IPS-15b (cell line): ENCODE data around the gene AUTS2.

Source experiments
- H3K27me3 ChIP-seq: one replicate; pipeline ENCODE4 v1.6.1; 2013; ENCODE audit warnings: low read length; ENCODE audit not compliant: control insufficient read depth, insufficient read depth
- H3K36me3 ChIP-seq: one replicate; pipeline ENCODE4 v1.6.1; 2013; ENCODE audit warnings: low read length; ENCODE audit not compliant: control insufficient read depth, insufficient read depth
- H3K4me1 ChIP-seq: one replicate; pipeline ENCODE4 v1.6.1; 2013; ENCODE audit warnings: mild to moderate bottlenecking, low read length; ENCODE audit not compliant: control insufficient read depth, insufficient read depth
- H3K4me3 ChIP-seq: one replicate; pipeline ENCODE4 v1.5.1; 2013; ENCODE audit warnings: low read depth, low read length
- H3K9ac ChIP-seq: one replicate; pipeline ENCODE4 v1.6.1; 2013; ENCODE audit warnings: low read depth, mild to moderate bottlenecking, low read length
- H3K9me3 ChIP-seq: one replicate; pipeline ENCODE4 v1.6.1; 2013; ENCODE audit warnings: mild to moderate bottlenecking, low read length; ENCODE audit not compliant: control insufficient read depth, insufficient read depth

AUTS2 gene

DNA sequence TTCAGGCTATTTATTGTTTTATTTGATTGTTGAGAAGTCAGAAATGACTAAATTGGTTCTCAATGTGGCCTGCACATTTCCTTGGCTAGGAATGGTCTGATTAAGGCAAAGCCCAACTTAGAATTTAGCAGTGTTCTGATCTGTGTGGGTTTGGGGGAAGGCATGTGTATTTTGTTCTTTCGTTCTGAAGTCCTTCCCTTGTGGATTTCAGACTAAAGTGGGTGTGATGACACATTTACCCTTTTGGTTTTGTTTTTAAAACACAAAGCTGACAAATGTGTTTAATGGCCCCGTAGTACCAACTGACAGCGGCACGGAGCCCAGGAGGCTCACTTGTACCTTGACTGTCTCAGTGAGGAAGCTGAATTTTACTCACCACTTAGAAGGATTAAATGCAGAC, 1081.4 kb downstream of the AUTS2 start:
- Histone ChIP-seq H3K4me3 (no peak overlapping the region), H3K9ac (no peak overlapping the region), H3K9me3 (no peaks in the 10 kb centered on the region), H3K27me3 (peaks cover 58% of the 10 kb centered on the region), H3K36me3 (no peaks in the 10 kb centered on the region), H3K4me1 (peaks cover 12% of the 10 kb centered on the region)

DNA sequence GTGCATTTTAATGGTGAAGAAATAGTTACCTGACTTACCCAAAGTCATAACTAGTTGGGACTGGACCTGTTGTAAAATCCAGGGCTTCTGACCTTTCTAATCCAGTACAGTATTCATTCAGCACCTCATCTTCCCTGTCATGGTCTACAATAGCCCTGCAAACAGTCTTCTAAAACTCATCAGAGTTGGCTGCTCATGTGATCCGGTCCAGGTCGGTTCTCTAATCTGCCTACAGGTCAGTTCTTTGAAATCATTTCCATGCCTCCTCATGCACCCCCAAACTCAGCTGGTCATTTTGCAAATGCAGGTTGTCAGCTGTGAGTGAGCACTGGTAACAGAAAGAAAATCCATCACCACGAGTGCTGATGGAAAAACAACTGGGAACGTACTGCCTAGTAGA, 1082.0 kb downstream of the AUTS2 start:
- Histone ChIP-seq H3K27me3 (peaks cover 58% of the 10 kb centered on the region), H3K36me3 (no peaks in the 10 kb centered on the region), H3K4me1 (peaks cover 12% of the 10 kb centered on the region), H3K4me3 (no peak overlapping the region), H3K9ac (no peak overlapping the region), H3K9me3 (no peaks in the 10 kb centered on the region)

DNA sequence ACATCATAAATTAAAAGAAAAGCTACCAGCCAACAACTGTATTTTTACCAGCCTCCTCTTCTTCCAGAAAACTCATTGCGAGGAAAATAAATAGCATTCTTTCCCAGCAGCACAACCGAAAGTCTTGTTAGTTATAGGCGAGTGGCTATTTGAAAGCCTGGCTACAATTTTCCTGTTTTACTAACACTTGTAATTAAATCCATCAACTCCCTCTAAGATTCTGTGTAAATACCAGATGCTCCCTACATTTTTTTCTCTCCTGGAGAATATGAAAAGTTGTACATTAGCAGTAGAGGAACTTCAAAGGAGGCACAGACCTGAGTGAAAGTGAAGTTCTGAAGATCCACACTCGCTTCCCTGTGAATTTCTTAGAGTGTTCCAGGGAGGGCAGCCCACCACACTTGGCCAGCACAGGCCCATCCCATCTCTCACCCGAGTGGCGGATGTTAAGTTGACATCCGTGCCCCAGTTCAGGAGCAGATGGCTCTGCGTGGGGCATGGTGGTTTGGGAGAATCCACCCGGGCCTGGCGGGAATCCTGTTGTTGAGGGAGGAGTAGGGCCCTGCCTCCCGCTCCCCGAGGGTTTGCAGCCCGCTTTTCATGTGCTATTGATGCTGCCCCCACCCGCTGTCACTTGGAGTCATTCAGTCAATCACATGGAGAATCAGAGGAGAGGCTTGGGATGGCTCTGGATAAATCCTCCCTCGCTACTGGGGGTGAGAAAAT, 1082.6 kb downstream of the AUTS2 start:
- no peaks in the 10 kb centered on the region for H3K36me3 ChIP-seq
- H3K27me3 ChIP-seq: peaks cover 56% of the 10 kb centered on the region
- no peak overlapping the region for H3K9ac ChIP-seq
- peaks cover 12% of the 10 kb centered on the region for H3K4me1 ChIP-seq
- H3K4me3 ChIP-seq: no peak overlapping the region
- no peaks in the 10 kb centered on the region for H3K9me3 ChIP-seq

DNA sequence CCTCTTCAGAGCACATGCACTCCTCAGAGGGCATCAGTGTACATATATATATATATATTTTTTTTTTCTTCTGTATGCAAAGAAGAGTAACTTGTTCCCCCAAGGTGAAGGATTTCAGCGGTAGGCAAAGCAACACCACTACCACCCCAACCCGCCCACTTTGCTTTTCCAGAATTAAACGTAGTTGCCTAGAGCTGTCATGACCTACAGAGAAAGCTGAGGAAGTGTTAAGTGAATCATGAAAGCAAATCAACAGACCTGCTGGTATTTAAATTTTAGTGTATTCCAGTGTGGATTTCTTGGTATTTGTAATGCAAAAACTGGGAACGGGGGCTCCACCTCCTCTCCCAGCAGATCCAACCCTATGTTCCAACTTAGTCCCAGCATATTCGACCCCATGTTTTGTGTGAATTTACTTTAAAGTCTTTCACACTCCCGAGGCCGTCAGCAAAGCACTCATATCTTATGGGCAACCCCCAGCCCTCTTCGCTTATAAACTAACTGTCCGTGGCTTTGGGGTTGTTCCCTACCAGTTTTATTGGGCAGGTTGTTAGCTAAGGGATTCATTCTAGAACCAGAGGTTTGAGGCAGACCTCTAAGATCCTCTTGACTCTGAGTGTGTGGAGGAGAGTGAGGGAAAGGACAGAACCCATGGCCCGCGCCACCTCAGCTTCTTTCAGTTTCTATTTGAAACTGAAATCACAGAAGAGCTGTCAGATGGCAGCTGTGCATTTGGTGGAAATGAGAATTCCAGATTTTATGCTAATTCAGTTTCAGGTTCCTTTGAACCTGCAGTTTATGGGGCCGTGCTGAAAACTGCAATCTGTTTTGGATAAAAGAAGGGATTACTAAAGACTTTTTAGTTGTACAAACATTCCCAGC, 1083.4 kb downstream of the AUTS2 start:
- H3K27me3 ChIP-seq: peaks cover 56% of the 10 kb centered on the region
- peak overlapping the region; percentile 10 for H3K4me3 ChIP-seq
- no peaks in the 10 kb centered on the region for H3K9me3 ChIP-seq
- H3K4me1 ChIP-seq: peaks cover 12% of the 10 kb centered on the region
- H3K9ac ChIP-seq: no peak overlapping the region
- H3K36me3 ChIP-seq: no peaks in the 10 kb centered on the region

DNA sequence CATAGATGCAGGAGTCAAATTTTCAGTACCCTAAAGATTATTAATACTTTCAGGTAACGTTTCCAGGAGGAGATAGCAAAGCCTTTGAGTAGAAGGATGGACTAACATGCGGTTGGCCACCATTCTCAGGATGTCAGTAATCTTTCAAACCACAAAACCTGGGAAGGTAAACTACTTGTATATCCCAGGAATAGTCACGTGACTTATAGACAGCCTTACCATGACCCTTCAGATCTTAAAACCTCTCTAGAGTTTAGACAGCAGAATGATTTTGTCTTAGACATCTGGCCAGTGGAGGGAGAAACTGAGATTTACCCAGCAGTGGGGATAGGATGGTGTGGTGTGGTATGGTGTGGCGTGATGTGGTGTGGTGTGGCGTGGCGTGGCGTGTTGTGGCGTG, 1085.9 kb downstream of the AUTS2 start:
- Histone ChIP-seq H3K27me3 (peaks cover 42% of the 10 kb centered on the region), H3K36me3 (no peaks in the 10 kb centered on the region), H3K4me3 (no peak overlapping the region)

DNA sequence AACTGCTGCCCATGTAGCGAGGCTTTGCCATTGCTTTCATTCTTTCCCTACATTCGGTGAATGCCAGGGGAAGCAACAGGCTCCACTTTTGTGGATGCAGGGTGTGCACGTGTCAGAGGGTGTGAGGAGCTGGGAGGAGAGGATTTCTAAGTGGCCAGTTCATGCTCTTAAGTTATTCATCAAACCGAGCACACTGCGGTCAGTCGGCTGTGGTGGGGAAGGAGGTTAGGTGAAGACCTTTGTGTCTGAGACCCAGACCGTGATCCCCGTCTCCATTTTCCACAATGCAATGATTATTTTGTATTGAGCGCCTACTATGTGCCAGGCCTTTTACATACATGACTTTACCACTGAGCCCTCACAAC, 1095.0 kb downstream of the AUTS2 start:
- H3K4me3 ChIP-seq: peak overlapping the region; percentile 67
- H3K9me3 ChIP-seq: no peaks in the 10 kb centered on the region
- no peak overlapping the region for H3K9ac ChIP-seq
- H3K36me3 ChIP-seq: no peaks in the 10 kb centered on the region
- peaks cover 12% of the 10 kb centered on the region for H3K4me1 ChIP-seq
- H3K27me3 ChIP-seq: peaks cover 14% of the 10 kb centered on the region

More for the DNA sequence above, 1085.9 kb downstream of the AUTS2 start:
- Histone ChIP-seq H3K9ac (no peak overlapping the region), H3K4me1 (peaks cover 12% of the 10 kb centered on the region), H3K9me3 (no peaks in the 10 kb centered on the region)

DNA sequence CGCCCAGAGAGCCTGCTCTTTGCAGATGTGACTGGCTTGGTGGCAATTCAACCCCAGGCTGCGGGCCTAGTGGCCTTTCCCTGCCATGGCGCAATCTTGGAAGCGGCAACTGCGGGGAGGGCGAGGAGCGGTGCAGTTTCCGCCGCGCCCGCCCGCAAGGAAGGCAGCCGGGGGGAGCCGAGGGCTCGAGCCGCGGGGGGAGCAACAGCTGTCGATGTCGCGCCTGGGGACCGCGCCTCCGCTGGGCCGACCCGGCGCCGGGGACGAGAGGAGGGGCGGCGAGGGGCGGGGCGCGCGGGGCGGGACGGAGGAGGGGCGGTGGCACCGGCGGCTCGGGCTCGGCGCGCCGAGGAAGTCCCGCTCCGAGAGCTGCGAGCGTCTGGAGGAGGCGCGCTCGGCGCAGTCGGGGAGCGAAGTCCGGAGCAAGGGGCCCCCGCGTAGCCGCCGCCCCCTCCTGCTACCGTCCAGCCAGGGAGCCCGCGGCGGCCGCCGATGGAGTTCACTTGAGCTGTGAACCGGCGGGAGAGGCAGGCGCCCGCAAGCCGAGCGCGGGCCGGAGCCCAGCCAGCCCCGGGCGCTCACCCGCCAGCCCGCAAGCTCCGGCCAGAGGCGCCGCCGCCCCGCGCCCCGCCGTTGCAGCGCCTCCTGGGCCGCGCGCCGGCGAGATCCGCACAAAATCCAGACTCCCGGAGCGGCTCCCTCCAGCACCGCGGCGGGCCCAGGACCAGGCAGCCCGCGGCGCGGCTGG, 1095.6 kb downstream of the AUTS2 start:
- peaks cover 16% of the 10 kb centered on the region for H3K4me1 ChIP-seq
- H3K27me3 ChIP-seq: peaks cover 14% of the 10 kb centered on the region
- H3K4me3 ChIP-seq: peak overlapping the region; percentile 67
- no peaks in the 10 kb centered on the region for H3K36me3 ChIP-seq
- no peaks in the 10 kb centered on the region for H3K9me3 ChIP-seq
- peak overlapping the region; percentile 32 for H3K9ac ChIP-seq

DNA sequence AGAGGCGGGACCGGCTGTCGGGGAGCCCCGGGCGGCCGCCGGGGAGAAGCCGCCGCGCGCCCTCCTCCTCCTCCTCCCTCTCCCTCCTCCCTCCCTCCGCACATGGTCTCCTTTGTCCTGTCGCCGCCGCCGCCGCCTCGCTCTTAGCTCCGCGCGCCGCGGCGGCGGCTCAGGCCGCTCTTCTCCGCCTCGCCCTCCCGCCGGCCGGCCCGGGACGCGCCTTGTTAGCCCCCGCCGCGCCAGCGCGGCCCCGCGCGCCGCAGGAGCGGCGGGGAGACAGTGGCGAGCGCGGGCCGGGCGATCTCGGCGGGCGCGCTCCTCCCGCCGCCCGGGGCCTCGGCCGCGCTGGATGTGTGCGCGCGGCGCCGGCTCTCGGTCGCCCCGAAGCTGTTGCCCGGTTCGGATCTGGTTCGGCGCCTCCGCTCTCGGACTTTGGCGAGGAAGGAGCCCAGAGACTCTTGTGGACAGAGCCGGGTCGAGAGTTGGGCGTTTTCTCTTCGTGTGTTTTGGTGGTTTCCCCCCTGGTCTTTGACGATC, 1096.2 kb downstream of the AUTS2 start:
- Histone ChIP-seq H3K4me3 (peak overlapping the region; percentile 78), H3K4me1 (peaks cover 23% of the 10 kb centered on the region), H3K36me3 (no peaks in the 10 kb centered on the region), H3K9me3 (no peaks in the 10 kb centered on the region), H3K27me3 (peaks cover 14% of the 10 kb centered on the region), H3K9ac (peak overlapping the region; percentile 88)

DNA sequence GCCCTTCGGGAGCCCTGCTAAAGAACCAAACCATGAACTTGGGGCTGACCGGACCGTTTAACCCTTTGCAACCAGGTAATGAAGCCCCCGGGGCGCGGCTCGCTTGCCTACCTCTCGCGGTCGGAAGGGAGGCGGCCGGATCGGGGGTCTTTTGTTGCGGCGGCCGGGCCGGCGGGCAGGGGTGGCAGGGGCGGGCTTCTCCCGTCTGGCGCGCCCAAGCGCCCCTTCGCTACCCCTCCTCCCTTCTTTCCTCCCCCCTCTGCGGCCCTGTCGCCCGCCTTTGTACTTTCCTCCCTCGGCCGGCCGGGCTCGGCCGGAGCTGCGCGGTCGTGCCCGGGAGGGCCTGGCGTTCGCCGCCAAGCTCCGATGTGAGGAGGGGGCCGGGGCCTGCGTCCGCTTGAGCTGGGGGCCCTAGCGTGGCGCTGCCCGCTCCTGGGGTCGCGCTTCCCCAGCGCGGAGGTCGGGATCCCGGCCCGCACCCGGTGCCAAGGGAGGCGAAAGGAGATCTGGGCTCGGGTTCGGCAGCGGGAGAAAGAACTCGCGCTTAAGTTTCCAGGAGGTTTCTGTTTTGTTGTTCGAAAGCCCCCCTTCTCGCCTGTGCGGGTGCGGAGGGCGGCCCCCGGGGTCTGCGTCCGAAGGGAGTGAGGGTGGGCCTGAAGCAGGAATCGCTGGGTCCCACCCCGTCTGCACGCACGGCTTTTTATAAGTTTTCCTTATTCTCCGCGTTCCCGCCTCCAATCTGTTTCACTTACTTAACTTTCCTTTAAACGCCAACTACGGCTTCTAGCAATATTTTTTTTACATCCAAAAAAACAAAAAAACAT, 1096.9 kb downstream of the AUTS2 start:
- no peaks in the 10 kb centered on the region for H3K36me3 ChIP-seq
- H3K9ac ChIP-seq: peak overlapping the region; percentile 88
- peaks cover 23% of the 10 kb centered on the region for H3K4me1 ChIP-seq
- no peaks in the 10 kb centered on the region for H3K9me3 ChIP-seq
- H3K27me3 ChIP-seq: peaks cover 14% of the 10 kb centered on the region
- H3K4me3 ChIP-seq: peak overlapping the region; percentile 78

DNA sequence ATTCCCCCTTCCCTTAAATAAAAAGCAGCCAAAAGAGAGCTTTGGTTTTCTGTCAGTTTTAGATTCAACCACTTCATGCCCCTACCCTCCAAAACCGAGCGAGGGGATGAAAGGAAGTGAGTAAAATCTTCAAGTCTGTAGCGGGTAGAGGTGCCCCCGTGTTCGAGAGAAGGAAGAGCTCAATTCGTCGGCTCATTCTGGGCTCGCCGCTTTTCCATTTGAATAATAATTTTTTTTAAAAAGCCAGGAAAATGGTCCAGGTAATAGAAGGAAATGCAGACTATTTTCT, 1097.5 kb downstream of the AUTS2 start:
- H3K9ac ChIP-seq: peak overlapping the region; percentile 88
- H3K4me3 ChIP-seq: peak overlapping the region; percentile 78
- H3K27me3 ChIP-seq: peaks cover 14% of the 10 kb centered on the region
- H3K4me1 ChIP-seq: peaks cover 28% of the 10 kb centered on the region
- H3K36me3 ChIP-seq: no peaks in the 10 kb centered on the region
- no peaks in the 10 kb centered on the region for H3K9me3 ChIP-seq

DNA sequence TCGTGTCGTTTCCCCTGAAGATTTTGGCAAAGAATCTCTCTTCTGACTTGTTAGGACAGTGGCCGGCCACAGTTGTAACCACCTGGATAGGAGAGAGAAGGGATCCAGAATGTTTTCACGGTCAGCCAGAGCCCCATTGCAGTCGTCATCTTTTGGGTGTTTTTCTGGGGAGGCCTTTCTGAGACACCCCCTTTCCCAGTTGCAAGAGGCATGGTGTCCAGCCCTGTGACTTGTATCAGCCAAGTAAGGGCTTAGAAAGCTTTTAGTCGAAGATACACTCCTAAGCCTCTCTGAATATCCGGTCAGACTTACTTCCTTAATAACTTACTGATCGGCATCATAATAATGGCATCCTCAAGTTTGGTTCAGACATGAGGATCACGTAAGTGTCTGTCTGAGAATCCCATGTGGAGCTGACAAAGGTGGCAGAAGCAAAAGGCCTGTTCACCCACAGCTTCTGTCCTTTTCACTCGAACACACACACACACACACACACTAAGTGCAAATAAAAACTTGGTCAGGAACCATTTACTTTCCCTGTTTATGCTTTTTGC, 1098.0 kb downstream of the AUTS2 start:
- H3K9me3 ChIP-seq: no peaks in the 10 kb centered on the region
- peaks cover 33% of the 10 kb centered on the region for H3K4me1 ChIP-seq
- no peaks in the 10 kb centered on the region for H3K36me3 ChIP-seq
- peak overlapping the region; percentile 78 for H3K4me3 ChIP-seq
- peaks cover 14% of the 10 kb centered on the region for H3K27me3 ChIP-seq
- H3K9ac ChIP-seq: peak overlapping the region; percentile 88
